ENCODE results near the gene CDK5RAP2.

CDK5RAP2 gene

DNA sequence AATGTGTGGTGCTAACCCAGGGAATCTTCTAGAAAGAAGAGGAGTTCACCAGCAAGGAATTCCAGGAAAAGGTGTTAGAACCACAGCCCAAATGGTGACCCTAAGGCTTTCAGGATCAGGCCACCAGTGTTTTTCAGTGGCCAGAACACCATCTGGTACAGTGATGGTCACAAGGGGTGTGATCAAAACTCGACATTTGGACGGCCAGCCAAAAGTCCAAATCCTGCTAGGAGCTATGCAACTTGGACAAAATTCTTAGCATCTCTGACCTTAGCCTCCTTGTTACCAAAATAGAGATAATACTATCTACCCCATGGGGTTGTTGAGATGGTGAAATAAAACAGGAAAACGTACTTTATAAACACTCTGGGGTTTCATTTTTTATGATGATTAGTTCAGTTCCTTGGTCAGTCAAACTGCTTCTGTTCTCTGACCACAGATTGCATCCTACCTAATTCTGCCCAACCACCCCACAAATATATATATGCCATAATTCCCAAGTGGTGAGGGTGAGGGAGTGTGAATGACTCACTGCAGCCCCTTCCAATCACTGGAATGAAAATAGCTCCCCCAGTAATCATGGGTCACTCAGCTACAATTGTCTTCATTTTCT, 210.3 kb downstream of the CDK5RAP2 start:
- DNase-seq (ENCODE audit: low spot score): no peak
- in situ Hi-C loops (cut with MboI; ENCODE audit: low pct_unique_long_range_greater_than_20kb, low sequenced_read_pairs, unreplicated experiment): no loop called here
- TF ChIP-seq, protein P1, sequence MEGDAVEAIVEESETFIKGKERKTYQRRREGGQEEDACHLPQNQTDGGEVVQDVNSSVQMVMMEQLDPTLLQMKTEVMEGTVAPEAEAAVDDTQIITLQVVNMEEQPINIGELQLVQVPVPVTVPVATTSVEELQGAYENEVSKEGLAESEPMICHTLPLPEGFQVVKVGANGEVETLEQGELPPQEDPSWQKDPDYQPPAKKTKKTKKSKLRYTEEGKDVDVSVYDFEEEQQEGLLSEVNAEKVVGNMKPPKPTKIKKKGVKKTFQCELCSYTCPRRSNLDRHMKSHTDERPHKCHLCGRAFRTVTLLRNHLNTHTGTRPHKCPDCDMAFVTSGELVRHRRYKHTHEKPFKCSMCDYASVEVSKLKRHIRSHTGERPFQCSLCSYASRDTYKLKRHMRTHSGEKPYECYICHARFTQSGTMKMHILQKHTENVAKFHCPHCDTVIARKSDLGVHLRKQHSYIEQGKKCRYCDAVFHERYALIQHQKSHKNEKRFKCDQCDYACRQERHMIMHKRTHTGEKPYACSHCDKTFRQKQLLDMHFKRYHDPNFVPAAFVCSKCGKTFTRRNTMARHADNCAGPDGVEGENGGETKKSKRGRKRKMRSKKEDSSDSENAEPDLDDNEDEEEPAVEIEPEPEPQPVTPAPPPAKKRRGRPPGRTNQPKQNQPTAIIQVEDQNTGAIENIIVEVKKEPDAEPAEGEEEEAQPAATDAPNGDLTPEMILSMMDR (IDR thresholded peaks at IDR 0.05; ENCODE audit: extremely low read depth, insufficient read depth, missing control alignments): no peak

- TF ChIP-seq, protein P1 (IDR thresholded peaks at IDR 0.05; ENCODE audit: extremely low read depth, insufficient read depth, missing control alignments): no peak
- no peak for DNase-seq (ENCODE audit: low spot score)
- in situ Hi-C loops (cut with MboI; ENCODE audit: low pct_unique_long_range_greater_than_20kb, low sequenced_read_pairs, unreplicated experiment): no loop called here
Measured at GRCh38 chr9:120368799-120369198, 211.2 kb downstream of the CDK5RAP2 start.

GRCh38 chr9:120366644-120367019, 213.3 kb downstream of the CDK5RAP2 start:
- TF ChIP-seq, protein P1 (IDR thresholded peaks at IDR 0.05; ENCODE audit: extremely low read depth, insufficient read depth, missing control alignments): no peak
- in situ Hi-C loops (cut with MboI; ENCODE audit: low pct_unique_long_range_greater_than_20kb, low sequenced_read_pairs, unreplicated experiment): no loop called here
- DNase-seq (ENCODE audit: low spot score): no peak

DNA sequence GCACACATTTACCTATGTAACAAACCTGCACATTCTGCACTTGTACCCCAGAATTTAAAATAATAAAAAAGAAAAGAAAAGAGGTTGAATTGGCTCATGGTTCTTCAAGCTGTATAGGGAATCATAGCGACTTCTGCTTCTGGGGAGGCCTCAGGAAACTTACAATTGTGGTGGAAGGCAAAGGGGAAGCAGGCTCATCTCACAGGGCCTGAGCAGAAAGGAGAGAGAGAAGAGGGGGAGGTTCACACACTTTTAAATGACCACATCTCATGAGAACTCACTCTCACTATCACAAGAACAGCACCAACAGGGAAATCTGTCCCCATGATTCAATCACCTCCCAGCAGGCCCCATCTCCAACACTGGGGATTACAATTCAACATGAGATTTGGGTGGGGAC, 214.6 kb downstream of the CDK5RAP2 start:
- in situ Hi-C loops (cut with MboI; ENCODE audit: low pct_unique_long_range_greater_than_20kb, low sequenced_read_pairs, unreplicated experiment): no loop called here
- no peak for DNase-seq (ENCODE audit: low spot score)
- TF ChIP-seq, protein P1 (IDR thresholded peaks at IDR 0.05; ENCODE audit: extremely low read depth, insufficient read depth, missing control alignments): no peak

- no peak for DNase-seq (ENCODE audit: low spot score)
- TF ChIP-seq, protein P1 (IDR thresholded peaks at IDR 0.05; ENCODE audit: extremely low read depth, insufficient read depth, missing control alignments): no peak
- in situ Hi-C loops (cut with MboI; ENCODE audit: low pct_unique_long_range_greater_than_20kb, low sequenced_read_pairs, unreplicated experiment): no loop called here
Measured at GRCh38 chr9:120363697-120364096, 216.3 kb downstream of the CDK5RAP2 start.

DNA sequence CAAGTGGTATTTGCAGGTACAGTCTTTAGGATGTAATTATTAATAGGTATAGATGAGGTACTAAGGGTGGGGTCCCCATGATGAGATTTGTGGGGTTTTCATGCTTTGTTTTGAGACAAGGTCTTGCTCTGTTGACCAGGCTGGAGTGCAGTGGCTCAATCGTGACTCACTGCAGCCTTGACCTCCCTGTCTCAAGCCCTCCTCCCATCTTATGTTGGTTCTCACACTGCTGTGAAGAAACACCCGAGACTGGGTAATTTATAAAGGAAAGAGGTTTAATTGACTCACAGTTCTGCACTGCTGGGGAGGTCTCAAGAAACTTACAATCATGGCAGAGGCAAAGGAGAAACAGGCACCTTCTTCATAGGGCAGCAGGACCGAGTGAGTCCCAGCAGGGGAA, 217.5 kb downstream of the CDK5RAP2 start:
- no peak for DNase-seq (ENCODE audit: low spot score)
- in situ Hi-C loops (cut with MboI; ENCODE audit: low pct_unique_long_range_greater_than_20kb, low sequenced_read_pairs, unreplicated experiment): no loop called here
- TF ChIP-seq, protein P1 (IDR thresholded peaks at IDR 0.05; ENCODE audit: extremely low read depth, insufficient read depth, missing control alignments): no peak

All from GM13977 (cell line).